ENCODE data around the gene SEC16A. TPM values are rescaled to one million over a fixed set of nuclear protein-coding genes. Genes with fewer than 3 reads are reported as not detected.
A peak's percentile ranks its signal among the peaks of the same experiment; 100 is the strongest.

The SEC16A gene
- total RNA-seq, 2 donors from 2014 or later, result 32.6 to 41.6 TPM

GRCh38 chr9:136486823-136487620 is 4.2 kb upstream of the SEC16A start:
- Histone ChIP-seq H3K4me1 (peaks cover 5 to 23% of the 10 kb centered on the region in 2 donors), H3K27ac (no peak overlapping the region), H3K4me3 (no peak overlapping the region), H3K36me3 (no peaks in the 10 kb centered on the region), H3K27me3 (no peaks in the 10 kb centered on the region), H3K9me3 (no peaks in the 10 kb centered on the region)
- DNase-seq (ENCODE audit: low spot score), result no peak
- TF ChIP-seq CTCF (IDR thresholded peaks at IDR 0.05), result no peak

GRCh38 chr9:136486131-136486530 is 3.3 kb upstream of the SEC16A start:
- no peaks in the 10 kb centered on the region for H3K27me3 ChIP-seq
- no peak overlapping the region for H3K4me3 ChIP-seq
- TF ChIP-seq CTCF (IDR thresholded peaks at IDR 0.05), result no peak
- H3K36me3 ChIP-seq, result no peaks in the 10 kb centered on the region
- DNase-seq (ENCODE audit: low spot score), result no peak
- no peaks in the 10 kb centered on the region for H3K9me3 ChIP-seq
- H3K27ac ChIP-seq, result no peak overlapping the region
- peaks cover 5 to 32% of the 10 kb centered on the region in 2 donors for H3K4me1 ChIP-seq

- Histone ChIP-seq H3K4me1 (peaks cover 5 to 32% of the 10 kb centered on the region in 2 donors), H3K9me3 (no peaks in the 10 kb centered on the region), H3K36me3 (no peaks in the 10 kb centered on the region), H3K4me3 (no peak overlapping the region), H3K27me3 (no peaks in the 10 kb centered on the region), H3K27ac (no peak overlapping the region)
- TF ChIP-seq CTCF (IDR thresholded peaks at IDR 0.05), result peak; percentile 90 to 92
- peak; percentile 90 for DNase-seq (ENCODE audit: low spot score)
Observed at GRCh38 chr9:136485049-136486045, 2.5 kb upstream of the SEC16A start.

- H3K9me3 ChIP-seq, result no peaks in the 10 kb centered on the region
- no peaks in the 10 kb centered on the region for H3K36me3 ChIP-seq
- peak overlapping the region; percentile 64 to 99 for H3K4me3 ChIP-seq
- peaks cover 5 to 32% of the 10 kb centered on the region in 2 donors for H3K4me1 ChIP-seq
- no peaks in the 10 kb centered on the region for H3K27me3 ChIP-seq
- TF ChIP-seq CTCF (IDR thresholded peaks at IDR 0.05), result no peak
- no peak for DNase-seq (ENCODE audit: low spot score)
- peak overlapping the region; percentile 99 to 100 for H3K27ac ChIP-seq
Observed at GRCh38 chr9:136484153-136485048, 1.6 kb upstream of the SEC16A start.

- Histone ChIP-seq H3K4me3 (peak overlapping the region; percentile 64 to 99), H3K27ac (peak overlapping the region; percentile 99 to 100), H3K4me1 (peaks cover 5 to 30% of the 10 kb centered on the region in 2 donors), H3K27me3 (no peaks in the 10 kb centered on the region), H3K9me3 (no peaks in the 10 kb centered on the region), H3K36me3 (no peaks in the 10 kb centered on the region)
- DNase-seq (ENCODE audit: low spot score), result peak; percentile 86
- TF ChIP-seq CTCF (IDR thresholded peaks at IDR 0.05), result no peak
Observed at GRCh38 chr9:136483589-136484152, 831 bp upstream of the SEC16A start.
